ENCODE results near the gene DOCK2. TPM values are rescaled to one million over a fixed set of nuclear protein-coding genes. Genes with fewer than 3 reads are reported as not detected.

The DOCK2 gene
- total and polyA plus RNA-seq, 9 of the 15 experiments (the other 6 are each of a cell fraction or from before 2014, with no cell fraction given): 4.5 to 42.6 (median 20.5) TPM

GRCh38 chr5:170104710-170105109 lies 467.6 kb downstream of the DOCK2 start:
- POLR2A ChIA-PET: interaction anchor here (1.1 kb wide), 1 partner anchor 12 kb away, joined by 3 read pairs; no protein-coding TSS in a partner anchor
- peaks cover 0 to 50% of the 10 kb centered on the region in 2 experiments; a peak in 3 of 5 replicates for H3K27me3 ChIP-seq (ENCODE audit: control insufficient read depth in 2 of 2, insufficient read depth in 2 of 2, low read length in 2 of 2)
- peaks cover 28% of the 10 kb centered on the region for H4K20me1 ChIP-seq (replicated peaks; ENCODE audit: control insufficient read depth, insufficient read depth, low read length)
- H3K4me3 ChIP-seq: no peak overlapping the region
- BruUV-seq (replicated peaks): no TSS peak
- no peaks in the 10 kb centered on the region for H3K9me3 ChIP-seq (replicated peaks; ENCODE audit: control insufficient read depth, insufficient read depth, low read depth, low read length)
- intact Hi-C loops (cut with micrococcal nuclease): loop anchor here (5.0 to 10.0 kb wide), 2 partner anchors 48 to 520 kb away; no protein-coding TSS in a partner anchor
- DNase-seq (ENCODE audit: extremely low read depth in 1 of 4, low spot score in 3 of 4): no peak
- CTCF ChIA-PET (ENCODE audit: low intra/inter-chr PET ratio): no interaction called here
- no peaks in the 10 kb centered on the region for H3K79me2 ChIP-seq (ENCODE audit: control insufficient read depth, insufficient read depth, low read length)
- no peak overlapping the region for H3K4me2 ChIP-seq (ENCODE audit: insufficient read depth, low read length)
- H2AFZ ChIP-seq (ENCODE audit: low read depth, low read length): no peak overlapping the region
- no peak for ATAC-seq
- peaks cover 0 to 3% of the 10 kb centered on the region in 2 experiments; a peak in 1 of 5 replicates for H3K4me1 ChIP-seq (replicated peaks in 1 of 2; ENCODE audit: control insufficient read depth in 2 of 2, insufficient read depth in 2 of 2, low read length in 2 of 2)
- 61% methylated on average over 20 of the region's 26 CpGs for WGBS (ENCODE audit: insufficient coverage, low coverage, missing lambda C conversion rate)
- no peak for TF ChIP-seq ATF4 (CRISPR knock-in tag; IDR thresholded peaks at IDR 0.05)
- peak; percentile 50; the same call in 1 of the 2 replicates for TF ChIP-seq EGR1 (conservative IDR thresholded peaks at IDR 0.05)
- no peak for TF ChIP-seq FOXA1 (IDR thresholded peaks at IDR 0.05; ENCODE audit: borderline replicate concordance)
- no peak for TF ChIP-seq ZNF431 (CRISPR knock-in tag; IDR thresholded peaks at IDR 0.05)
- TF ChIP-seq SREBF2 (CRISPR knock-in tag; IDR thresholded peaks at IDR 0.05): no peak
- no peak for TF ChIP-seq RBM22 (IDR thresholded peaks at IDR 0.05; ENCODE audit: low read depth, low read length, poor library complexity, severe bottlenecking)
- no peak for TF ChIP-seq TFAM (CRISPR knock-in tag; conservative IDR thresholded peaks at IDR 0.05)
- no peak overlapping the region for H3K9ac ChIP-seq (ENCODE audit: insufficient read depth in 1 of 2, low read depth in 2 of 2, low read length in 2 of 2)
- no peak for FAIRE-seq
- in situ Hi-C loops (cut with MboI): no loop called here
- H3K27ac ChIP-seq (ENCODE audit: extremely low read depth, low read depth, low read length): no peak overlapping the region
- no peaks in the 10 kb centered on the region for H3K9me1 ChIP-seq (ENCODE audit: control insufficient read depth, insufficient read depth, low read length)
- H3K36me3 ChIP-seq (ENCODE audit: control insufficient read depth, insufficient read depth, low read length): no peaks in the 10 kb centered on the region

Data from K562 (cell line).